Neural cell (in vitro differentiated cells): ENCODE data around the gene PRKAA2. TPM values are rescaled to one million over a fixed set of nuclear protein-coding genes. Genes with fewer than 3 reads are reported as not detected.
"Not testable (repeated sequence)": the region's sequence is repeated elsewhere in the genome, so short reads cannot be mapped to it uniquely, and the experiment has no call there.

ENCODE experiments used
- H2AFZ ChIP-seq: fragments of 200-600, 300-800 bp; sonication (generic), shearing (Covaris generic); 2 replicates; pipeline ENCODE4 v1.6.0; 2014; ENCODE audit warnings: low read depth, mild to moderate bottlenecking, antibody characterized with exemption, low read length, moderate library complexity
- H3F3A ChIP-seq: fragments of 200-600 bp; shearing (Covaris generic); 2 replicates; pipeline ENCODE4 v1.6.1; 2016; ENCODE audit warnings: mild to moderate bottlenecking, moderate library complexity, mixed read lengths, antibody characterized with exemption, low read length; ENCODE audit not compliant: insufficient read depth, poor library complexity, severe bottlenecking
- H3K27ac ChIP-seq: fragments of 200-600, 300-800 bp; sonication (generic), shearing (Covaris generic); 2 replicates; pipeline ENCODE4 v1.5.1; 2014; ENCODE audit warnings: mild to moderate bottlenecking, low read length, moderate library complexity
- H3K27me3 ChIP-seq: fragments of 300-800, 200-600 bp; sonication (generic), shearing (Covaris generic); 2 replicates; pipeline ENCODE4 v1.6.0; 2014; ENCODE audit warnings: mild to moderate bottlenecking, low read depth, low read length, moderate library complexity; ENCODE audit not compliant: insufficient read depth
- H3K36me3 ChIP-seq: fragments of 300-800, 200-600 bp; sonication (generic), shearing (Covaris generic); 2 replicates; pipeline ENCODE4 v1.5.1; 2014; ENCODE audit warnings: mild to moderate bottlenecking, antibody characterized with exemption, low read length, moderate library complexity; ENCODE audit not compliant: insufficient read depth
- H3K4me2 ChIP-seq: fragments of 300-800, 200-600 bp; sonication (generic), shearing (Covaris generic); 2 replicates; pipeline ENCODE4 v1.6.0; 2014; ENCODE audit warnings: mild to moderate bottlenecking, low read length
- H3K4me3 ChIP-seq: fragments of 300-800, 200-600 bp; sonication (generic), shearing (Covaris generic); 2 replicates; pipeline ENCODE4 v1.5.1; 2014; ENCODE audit warnings: mild to moderate bottlenecking, low read length, moderate library complexity
- H3K79me2 ChIP-seq: fragments of 200-600 bp; shearing (Covaris generic); replicated peaks from 2 replicates; pipeline ENCODE4 v1.6.0; 2014; ENCODE audit warnings: mild to moderate bottlenecking, low read length, moderate library complexity; ENCODE audit not compliant: insufficient read depth
- H3K9ac ChIP-seq: fragments of 300-800, 200-600 bp; sonication (generic), shearing (Covaris generic); 2 replicates; pipeline ENCODE4 v1.6.1; 2016; ENCODE audit warnings: mild to moderate bottlenecking, low read length, mixed read lengths
- H3K9me2 ChIP-seq: fragments of 200-600 bp; shearing (Covaris generic); 2 replicates; pipeline ENCODE4 v1.6.1; 2016; ENCODE audit warnings: mild to moderate bottlenecking, low read length, mixed read lengths; ENCODE audit not compliant: insufficient read depth
- H3K9me3 ChIP-seq: fragments of 200-600, 300-800 bp; sonication (generic), shearing (Covaris generic); 2 replicates; pipeline ENCODE4 v1.6.1; 2016; ENCODE audit warnings: mild to moderate bottlenecking, mixed run types, low read length, moderate library complexity, mixed read lengths
- H4K20me1 ChIP-seq: fragments of 200-600 bp; shearing (Covaris generic); 2 replicates; pipeline ENCODE4 v1.6.1; 2016; ENCODE audit warnings: mild to moderate bottlenecking, mixed run types; ENCODE audit not compliant: insufficient read depth
- CTCF ChIP-seq: fragments of 450-650 bp; IDR thresholded peaks from 2 replicates; pipeline ENCODE4 v1.5.1; 2014; ENCODE audit warnings: antibody characterized with exemption, mild to moderate bottlenecking, moderate library complexity; ENCODE audit not compliant: poor library complexity, severe bottlenecking
- EP300 ChIP-seq: fragments of 450-650 bp; conservative IDR thresholded peaks from 2 replicates; pipeline ENCODE4 v1.6.1; 2014; ENCODE audit warnings: antibody characterized with exemption, mild to moderate bottlenecking, moderate library complexity; ENCODE audit not compliant: poor library complexity, severe bottlenecking
- EZH2 ChIP-seq: fragments of 200-600, 300-800 bp; shearing (Covaris generic), sonication (generic); IDR thresholded peaks from 2 replicates; pipeline ENCODE4 v1.6.1; 2014; ENCODE audit warnings: antibody characterized with exemption, low read length, borderline replicate concordance, mild to moderate bottlenecking; ENCODE audit not compliant: insufficient read depth, poor library complexity, severe bottlenecking
- MXI1 ChIP-seq: fragments of 450-650 bp; conservative IDR thresholded peaks from 2 replicates; pipeline ENCODE4 v1.6.1; 2014; ENCODE audit warnings: antibody characterized with exemption, mild to moderate bottlenecking; ENCODE audit not compliant: poor library complexity, severe bottlenecking
- POLR2AphosphoS5 ChIP-seq: IDR thresholded peaks from 2 replicates; pipeline ENCODE4 v1.6.1; 2012
- RAD21 ChIP-seq: fragments of 450-650 bp; conservative IDR thresholded peaks from 2 replicates; pipeline ENCODE4 v1.6.1; 2014; ENCODE audit warnings: antibody characterized with exemption, mild to moderate bottlenecking, moderate library complexity
- REST ChIP-seq: IDR thresholded peaks from 2 replicates; pipeline ENCODE4 v1.6.1; 2012; ENCODE audit warnings: borderline replicate concordance
- SMC3 ChIP-seq: fragments of 450-650 bp; conservative IDR thresholded peaks from 2 replicates; pipeline ENCODE4 v1.6.1; 2014; ENCODE audit warnings: antibody characterized with exemption, mild to moderate bottlenecking, moderate library complexity; ENCODE audit not compliant: poor library complexity
- TAF1 ChIP-seq: IDR thresholded peaks from 2 replicates; pipeline ENCODE4 v1.6.1; 2012; ENCODE audit warnings: low read depth
- polyA minus RNA-seq: library from RNA; depleted of rRNA, polyadenylated mRNA; stranded (reverse); fragments of >200 nt; gene quantifications from 2 replicates; pipeline ENCODE4 v1.2.3, GENCODE V29; 2014
- polyA plus RNA-seq: library from polyadenylated mRNA; depleted of rRNA; stranded (reverse); fragments of >200 nt; gene quantifications from 2 replicates; pipeline ENCODE4 v1.2.3, GENCODE V29; 2014

The PRKAA2 gene
- polyA plus RNA-seq (18.5 and 20.0 TPM in 2 replicates), polyA minus RNA-seq (40.4 and 45.5 TPM in 2 replicates)

GRCh38 chr1:56644919-56645676, at the start of gene PRKAA2:
TSS of gene PRKAA2 (plus strand) at chr1:56645314. CDS start at chr1:56645388, 74 bp downstream.
- peak within 1 kb of the TSS; percentile 92 for H3K4me3 ChIP-seq
- peaks cover 15% of the 10 kb centered on the region for H3K79me2 ChIP-seq
- peak within 1 kb of the TSS; percentile 75 for H3K9ac ChIP-seq
- H3K9me2 ChIP-seq: no peaks in the 10 kb centered on the region
- no peaks in the 10 kb centered on the region for H3F3A ChIP-seq
- peak; percentile 34 for TF ChIP-seq EP300
- TF ChIP-seq MXI1: peak; percentile 72
- peak; percentile 23 for TF ChIP-seq CTCF
- peak; percentile 34 for TF ChIP-seq SMC3
- TF ChIP-seq POLR2AphosphoS5: peak; percentile 84
- peak; percentile 30 for TF ChIP-seq RAD21
- no peak for TF ChIP-seq REST
- TF ChIP-seq EZH2: no peak
- TF ChIP-seq TAF1: peak; percentile 30
- no peaks in the 10 kb centered on the region for H3K9me3 ChIP-seq
- H2AFZ ChIP-seq: peak within 1 kb of the TSS; percentile 67
- H3K27me3 ChIP-seq: no peaks in the 10 kb centered on the region
- no peaks in the 10 kb centered on the region for H4K20me1 ChIP-seq
- H3K27ac ChIP-seq: no peak within 1 kb of the TSS
- H3K4me2 ChIP-seq: peak within 1 kb of the TSS; percentile 91
- no peaks in the 10 kb centered on the region for H3K36me3 ChIP-seq

- H2AFZ ChIP-seq, H3K79me2 ChIP-seq, H3F3A ChIP-seq, H3K36me3 ChIP-seq, H3K4me2 ChIP-seq, H3K27me3 ChIP-seq, H3K9me3 ChIP-seq, H3K27ac ChIP-seq, H3K9me2 ChIP-seq, H4K20me1 ChIP-seq, H3K4me3 ChIP-seq, H3K9ac ChIP-seq: not testable (repeated sequence)
Measured at GRCh38 chr1:56595397-56596191, 49.5 kb upstream of the PRKAA2 start.

- not testable (repeated sequence) for H3K9me2 ChIP-seq, H3F3A ChIP-seq, H3K4me3 ChIP-seq, H3K9ac ChIP-seq, H3K27me3 ChIP-seq, H3K27ac ChIP-seq, H3K79me2 ChIP-seq, H4K20me1 ChIP-seq, H3K36me3 ChIP-seq, H2AFZ ChIP-seq, H3K9me3 ChIP-seq, H3K4me2 ChIP-seq
Measured at GRCh38 chr1:56610097-56610496, 35.0 kb upstream of the PRKAA2 start.

GRCh38 chr1:56610770-56611169, 34.3 kb upstream of the PRKAA2 start:
- not testable (repeated sequence) for H2AFZ ChIP-seq, H3K27me3 ChIP-seq, H3K79me2 ChIP-seq, H3K9ac ChIP-seq, H3K27ac ChIP-seq, H3K36me3 ChIP-seq, H3F3A ChIP-seq, H4K20me1 ChIP-seq, H3K4me2 ChIP-seq, H3K9me3 ChIP-seq, H3K4me3 ChIP-seq, H3K9me2 ChIP-seq
